Spleen (tissue), 7 donors: Measurements from ENCODE around the gene ABHD1.

Source experiments
- CTCF ChIP-seq, 11 experiments: fragments of 200-600 bp in 7 of 11; fragments of 450-650 bp in 4 of 11; sonication (generic) in 4 of 11; IDR thresholded peaks in 8 of 11; conservative IDR thresholded peaks in 3 of 11; 1 replicate in 7 of 11; 2 replicates in 4 of 11; pipeline versions ENCODE4 v1.4.0 to v1.8.0; 2016 to 2021; ENCODE audit warnings: antibody characterized with exemption in 11 of 11, inconsistent platforms in 4 of 11, mild to moderate bottlenecking in 1 of 11
- POLR2A ChIP-seq, 3 donors: fragments of 450-650 bp; IDR thresholded peaks; one replicate each; pipeline ENCODE4 v1.5.1; 2017; ENCODE audit warnings: antibody characterized with exemption in 3 of 3, mild to moderate bottlenecking in 1 of 3
- donor health status: DM: no; HTN: no; CAD: no; lungs with moderate emphysema.
- donor health status: DM: no; HTN: no; CAD: no.
- donor health status: DM: no; HTN: no; CAD: no.

DNA sequence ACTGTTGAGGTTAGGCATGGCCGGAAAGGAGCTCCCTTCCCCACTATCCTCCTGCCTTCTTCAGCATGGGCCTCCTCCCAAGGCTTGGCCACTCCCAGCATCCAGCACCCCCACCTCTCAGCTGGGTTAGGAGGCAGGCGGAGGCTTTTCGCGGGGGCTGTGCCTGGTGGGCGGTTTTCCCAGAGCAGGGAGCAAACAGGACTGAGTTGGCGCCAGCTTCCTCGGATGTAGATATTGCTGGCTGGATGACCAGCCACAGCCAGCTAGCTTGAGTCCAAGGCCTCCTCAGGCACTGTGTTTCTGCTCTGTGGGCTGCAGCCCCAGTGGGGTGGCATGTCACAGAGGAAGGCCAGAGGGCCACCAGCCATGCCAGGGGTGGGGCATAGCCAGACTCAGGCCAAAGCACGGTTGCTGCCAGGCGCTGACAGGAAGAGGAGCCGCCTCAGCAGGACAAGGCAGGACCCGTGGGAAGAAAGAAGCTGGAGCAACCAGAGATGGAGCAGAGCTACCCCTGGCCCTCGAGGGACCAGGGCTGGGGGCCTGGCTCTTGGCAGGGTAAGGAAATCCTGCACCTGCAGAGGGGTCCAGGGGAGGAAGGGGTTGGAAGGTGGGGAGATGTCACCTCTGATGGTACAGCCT, 25.3 kb downstream of the ABHD1 start, which contains the start of gene TCF23:
- TF ChIP-seq CTCF (IDR thresholded peaks at IDR 0.05 in 8 of 11, conservative IDR thresholded peaks at IDR 0.05 in 3 of 11) (no peak), POLR2A (IDR thresholded peaks at IDR 0.05) (no peak)
